AG10803 (cell line): ENCODE data around the gene TAS1R2.

ENCODE experiments used
- DNase-seq: peaks from one replicate; pipeline ENCODE4 v3.0.0; 2010; ENCODE audit warnings: low read depth
- H3K4me3 ChIP-seq: 2 replicates; pipeline ENCODE4 v1.5.1; 2011; ENCODE audit warnings: mild to moderate bottlenecking, low read length, control low read depth
- TF ChIP-seq, protein P1 (sequence below): conservative IDR thresholded peaks from 2 replicates; pipeline ENCODE4 v1.5.1; 2011; ENCODE audit warnings: mild to moderate bottlenecking, low read length, control low read depth, inconsistent platforms

The TAS1R2 gene

GRCh38 chr1:18823438-18823837 is 36.0 kb downstream of the TAS1R2 start:
- no peak for DNase-seq
- TF ChIP-seq, protein P1, sequence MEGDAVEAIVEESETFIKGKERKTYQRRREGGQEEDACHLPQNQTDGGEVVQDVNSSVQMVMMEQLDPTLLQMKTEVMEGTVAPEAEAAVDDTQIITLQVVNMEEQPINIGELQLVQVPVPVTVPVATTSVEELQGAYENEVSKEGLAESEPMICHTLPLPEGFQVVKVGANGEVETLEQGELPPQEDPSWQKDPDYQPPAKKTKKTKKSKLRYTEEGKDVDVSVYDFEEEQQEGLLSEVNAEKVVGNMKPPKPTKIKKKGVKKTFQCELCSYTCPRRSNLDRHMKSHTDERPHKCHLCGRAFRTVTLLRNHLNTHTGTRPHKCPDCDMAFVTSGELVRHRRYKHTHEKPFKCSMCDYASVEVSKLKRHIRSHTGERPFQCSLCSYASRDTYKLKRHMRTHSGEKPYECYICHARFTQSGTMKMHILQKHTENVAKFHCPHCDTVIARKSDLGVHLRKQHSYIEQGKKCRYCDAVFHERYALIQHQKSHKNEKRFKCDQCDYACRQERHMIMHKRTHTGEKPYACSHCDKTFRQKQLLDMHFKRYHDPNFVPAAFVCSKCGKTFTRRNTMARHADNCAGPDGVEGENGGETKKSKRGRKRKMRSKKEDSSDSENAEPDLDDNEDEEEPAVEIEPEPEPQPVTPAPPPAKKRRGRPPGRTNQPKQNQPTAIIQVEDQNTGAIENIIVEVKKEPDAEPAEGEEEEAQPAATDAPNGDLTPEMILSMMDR = no peak
- no peak overlapping the region for H3K4me3 ChIP-seq

DNA sequence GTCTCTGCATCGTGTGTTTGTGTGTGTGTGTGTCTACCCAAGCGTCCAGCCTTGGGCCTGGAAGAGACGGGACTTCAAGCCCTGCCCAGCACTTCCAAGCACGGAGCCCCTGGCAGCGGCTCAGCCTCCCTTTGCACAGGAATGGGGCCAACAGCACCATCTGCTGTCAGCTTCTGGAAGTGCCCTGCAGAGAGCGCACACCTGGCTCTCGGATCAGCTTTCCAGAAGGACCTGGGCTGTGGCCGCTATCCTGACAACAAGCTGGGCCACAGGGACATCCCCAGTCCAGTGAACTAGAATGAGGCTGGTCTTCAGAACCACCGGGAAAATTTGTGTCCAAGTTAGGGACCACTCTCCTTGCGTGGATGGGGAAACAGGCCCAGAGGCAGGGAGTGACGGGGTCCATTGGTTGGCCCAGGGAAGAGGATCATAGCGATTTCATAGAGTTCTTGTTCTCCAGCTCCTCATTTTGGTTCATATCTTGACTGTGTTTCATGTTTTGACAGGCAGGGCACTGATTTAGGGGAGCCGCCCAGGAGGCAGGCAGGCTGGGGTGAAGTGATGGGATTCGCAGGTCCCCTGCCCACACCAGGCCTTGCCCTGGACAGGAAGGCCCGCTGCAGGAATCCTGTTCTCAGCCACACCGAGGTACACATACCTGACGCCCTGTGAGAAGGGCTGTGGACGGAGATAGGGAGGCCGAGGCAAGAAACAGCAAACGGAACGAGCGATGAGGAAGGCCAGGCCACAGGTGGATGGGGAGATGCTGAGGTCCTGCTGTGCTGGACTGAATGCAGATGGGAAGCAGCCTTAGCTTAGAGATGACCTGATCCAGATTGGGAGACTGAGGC is 38.4 kb downstream of the TAS1R2 start:
- peak; percentile 64 for DNase-seq
- TF ChIP-seq, protein P1 = peak; percentile 93
- H3K4me3 ChIP-seq = no peak overlapping the region

DNA sequence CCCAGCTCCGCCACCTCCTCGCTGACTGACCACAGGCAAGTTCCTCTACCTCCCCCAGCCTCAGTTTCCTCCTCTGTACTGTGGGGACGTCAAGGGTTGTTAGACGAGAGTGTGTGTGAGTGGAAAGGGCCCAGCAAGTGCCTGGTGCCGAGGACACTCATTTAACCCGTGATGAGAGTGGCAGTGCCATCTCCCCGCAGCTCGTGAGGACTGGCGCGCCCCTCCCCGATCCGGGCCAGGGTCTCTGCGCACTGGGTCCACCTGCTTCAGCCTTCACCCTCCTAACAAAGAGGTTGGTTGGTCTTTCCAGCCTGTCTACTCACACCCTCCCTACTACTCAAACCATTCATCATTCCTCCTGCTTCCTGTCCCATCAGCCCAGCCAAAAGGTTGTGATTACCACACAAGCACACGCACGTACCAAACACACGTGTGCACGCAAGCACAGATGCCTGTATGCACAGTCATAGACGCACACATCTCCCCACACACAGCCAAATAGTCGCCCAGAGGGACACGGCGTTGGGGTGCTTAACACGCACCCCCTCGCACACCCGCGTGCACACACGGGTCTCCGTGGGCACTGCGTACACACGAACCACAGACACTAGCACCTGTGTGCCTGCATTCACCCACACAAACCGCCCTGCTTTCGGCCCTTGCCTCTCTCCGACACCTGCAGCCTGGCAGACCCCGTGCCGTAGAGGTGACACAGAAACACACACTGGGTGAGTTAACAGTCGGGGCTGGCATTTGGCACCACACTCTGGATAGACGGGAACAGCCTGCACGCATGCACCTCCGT is 39.3 kb downstream of the TAS1R2 start:
- TF ChIP-seq, protein P1 = no peak
- DNase-seq = peak; percentile 35

DNA sequence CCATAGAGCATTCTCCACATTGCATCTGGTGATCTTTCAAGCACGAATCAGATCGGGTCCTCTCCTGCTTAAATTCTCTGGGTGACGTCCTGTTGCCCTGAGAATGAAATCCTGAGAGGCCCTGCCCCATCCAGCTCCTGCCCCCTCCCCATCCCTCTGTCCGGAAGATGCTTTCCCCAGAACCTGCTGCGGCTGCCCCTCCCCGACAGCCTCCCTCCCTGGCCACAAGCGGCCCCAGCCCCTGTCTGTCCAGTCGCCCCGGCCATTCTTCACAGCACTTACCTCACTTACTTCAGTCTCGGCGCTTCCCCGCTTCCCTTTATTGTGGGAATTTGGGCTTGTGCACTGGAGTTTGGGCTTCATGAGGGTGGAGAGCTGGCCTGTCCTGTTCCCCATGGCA is 40.3 kb downstream of the TAS1R2 start:
- no peak overlapping the region for H3K4me3 ChIP-seq
- TF ChIP-seq, protein P1 = no peak
- DNase-seq = no peak

More for the DNA sequence above, 39.3 kb downstream of the TAS1R2 start:
- no peak overlapping the region for H3K4me3 ChIP-seq

DNA sequence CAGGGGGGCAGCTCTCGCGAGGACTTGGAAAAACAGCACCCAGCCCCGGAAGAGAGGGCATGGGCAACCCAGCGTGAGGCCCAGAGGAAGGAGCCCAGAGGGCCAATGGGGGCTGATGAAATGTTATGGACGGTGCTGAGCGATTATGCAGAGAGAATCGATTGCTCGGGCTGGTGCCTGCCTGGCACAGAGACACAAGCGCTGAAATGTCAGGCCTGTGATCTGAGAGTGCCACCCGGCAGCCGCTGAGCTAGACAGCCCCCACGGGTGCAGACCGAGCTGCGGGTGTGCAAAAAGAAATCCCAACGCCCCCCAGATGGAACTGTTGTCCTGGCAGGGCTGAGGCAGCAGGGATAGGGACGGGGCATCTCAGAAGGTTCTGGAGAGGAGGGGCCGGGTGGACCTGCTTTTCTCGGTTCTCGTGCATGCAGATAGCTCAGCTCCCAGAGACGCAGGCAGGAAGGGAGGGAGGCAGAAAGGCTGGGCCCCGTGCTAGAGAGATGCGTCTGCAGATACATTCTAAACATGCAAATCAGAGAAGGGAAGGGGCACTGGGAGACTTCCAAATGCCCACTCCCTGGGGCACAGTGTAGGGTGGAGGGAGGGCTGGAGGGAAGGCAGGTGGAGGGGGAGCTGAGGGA is 41.5 kb downstream of the TAS1R2 start:
- TF ChIP-seq, protein P1 = no peak
- DNase-seq = no peak
- no peak overlapping the region for H3K4me3 ChIP-seq

DNA sequence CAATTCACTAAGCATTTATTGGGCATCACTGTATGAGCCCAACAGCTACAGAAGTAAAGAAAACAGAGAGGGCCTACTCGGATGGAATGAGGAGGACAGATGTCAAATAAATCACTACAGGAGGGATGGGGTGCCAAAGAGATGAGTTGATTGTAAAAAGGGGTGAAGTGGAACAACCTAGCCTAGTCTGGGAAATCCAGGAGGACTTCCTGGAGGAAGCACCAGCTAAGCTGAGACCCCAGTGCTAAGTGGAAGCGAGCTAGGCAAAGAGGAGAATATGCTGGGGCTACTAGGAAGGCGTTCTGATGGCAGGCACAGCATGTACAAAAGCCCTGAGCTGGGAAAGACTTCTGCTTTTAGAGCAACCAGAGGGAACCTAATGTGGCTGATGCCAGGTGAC is 42.1 kb downstream of the TAS1R2 start:
- TF ChIP-seq, protein P1 = no peak
- no peak for DNase-seq
- H3K4me3 ChIP-seq = no peak overlapping the region
